Kidney (tissue), 14 donors: Measurements from ENCODE around the gene UEVLD. TPM values are rescaled to one million over a fixed set of nuclear protein-coding genes. Genes with fewer than 3 reads are reported as not detected.
A peak's percentile ranks its signal among the peaks of the same experiment; 100 is the strongest.

Experiments
- DNase-seq, 5 donors: peaks; one replicate each; pipeline ENCODE4 v3.0.0-alpha.2; 2013 to 2020
- FAIRE-seq: peaks from 2 replicates; lab custom pipeline; 2012; peaks lifted over from hg19 to GRCh38; lab: Jason Lieb, UNC
- H3K27ac ChIP-seq, 2 donors: one replicate each; pipeline ENCODE4 v1.7.0; 2013; ENCODE audit warnings: low read depth in 2 of 2, low read length in 2 of 2, inconsistent platforms in 1 of 2
- H3K27me3 ChIP-seq: one replicate; pipeline ENCODE4 v1.7.1; 2013; ENCODE audit warnings: low read length, inconsistent platforms; ENCODE audit not compliant: control insufficient read depth, insufficient read depth
- H3K36me3 ChIP-seq, 3 donors: one replicate each; pipeline versions ENCODE4 v1.7.0 to v1.7.1; 2013; ENCODE audit warnings: low read length in 3 of 3, control low read depth in 1 of 3, inconsistent platforms in 1 of 3; ENCODE audit not compliant: insufficient read depth in 3 of 3, control insufficient read depth in 2 of 3
- H3K4me1 ChIP-seq, 3 donors: one replicate each; pipeline versions ENCODE4 v1.7.0 to v1.7.1; 2013; ENCODE audit warnings: low read length in 3 of 3, inconsistent platforms in 1 of 3, low read depth in 1 of 3; ENCODE audit not compliant: control insufficient read depth in 2 of 3, insufficient read depth in 2 of 3
- H3K4me3 ChIP-seq, 3 donors: one replicate each; pipeline versions ENCODE4 v1.7.0 to v1.8.1; 2013; ENCODE audit warnings: low read length in 3 of 3, control low read depth in 1 of 3, inconsistent platforms in 1 of 3
- H3K9ac ChIP-seq, 3 donors: one replicate each; pipeline versions ENCODE4 v1.7.0 to v1.7.1; 2013; ENCODE audit warnings: low read length in 3 of 3, control low read depth in 1 of 3, inconsistent platforms in 1 of 3
- H3K9me3 ChIP-seq, 3 donors: one replicate each; pipeline versions ENCODE4 v1.7.0 to v1.7.1; 2013; ENCODE audit warnings: low read length in 3 of 3, control low read depth in 1 of 3, inconsistent platforms in 1 of 3; ENCODE audit not compliant: control insufficient read depth in 2 of 3, insufficient read depth in 1 of 3
- intact Hi-C: fragments of 100-400 bp; cut with DNase I; formaldehyde crosslinking; loops from one replicate; pipeline ENCODE4 v1.11.1; 2022
- polyA plus RNA-seq: library from polyadenylated mRNA; stranded (reverse); fragments of 350-450 nt; fragmentation: Illumina TruSeq; extraction: RNeasy Lipid Tissue Mini Kit (QIAGEN cat#74804); gene quantifications from one replicate; pipeline ENCODE4 v1.2.3, GENCODE V29; 2014; ENCODE audit warnings: low read depth, low replicate concordance; ENCODE audit not compliant: insufficient read depth
- total RNA-seq: library from RNA; stranded (reverse); fragmentation: NEBNext Ultra II Directional; extraction: Animal tissue kit (Norgen Biotek cat#: 25700); gene quantifications from one replicate; pipeline ENCODE4 v1.2.1, GENCODE V29; 2021
- TF ChIP-seq, protein P1 (sequence below): IDR thresholded peaks from 3 replicates; pipeline ENCODE4 v1.5.1; 2012; ENCODE audit warnings: mild to moderate bottlenecking, moderate library complexity, borderline replicate concordance; ENCODE audit not compliant: insufficient read depth; ENCODE audit errors: extremely low read depth
- donor health status: control.
- donor health status: control.
- donor health status: control.
- donor health status: control.
- donor health status: control.
- donor health status: DM: yes; HTN: yes; CAD: no.
- donor health status: Normal renal cell carcinoma (clear cell type).

The UEVLD gene
- total and polyA plus RNA-seq, 2 donors from 2014 or later, result 8.0 to 23.1 TPM

DNA sequence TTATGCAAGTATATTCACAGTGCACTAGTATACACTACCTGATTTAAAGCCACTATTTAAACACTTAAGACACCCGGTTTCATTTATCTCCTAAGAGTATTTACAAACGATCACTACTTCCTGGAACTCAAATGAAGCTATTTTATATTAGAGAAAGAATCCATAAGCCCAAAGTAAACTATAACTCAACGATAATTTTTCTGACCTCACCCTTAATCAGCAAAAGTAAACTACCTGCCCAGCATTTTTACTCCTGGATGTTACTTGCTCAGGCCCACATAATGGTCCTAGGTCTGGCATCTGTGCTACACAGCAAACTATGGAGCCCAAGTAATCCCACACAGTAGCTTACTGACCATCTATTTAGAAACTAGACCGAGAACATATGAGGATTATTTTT, 95.2 kb downstream of the UEVLD start:
- TF ChIP-seq, protein P1, sequence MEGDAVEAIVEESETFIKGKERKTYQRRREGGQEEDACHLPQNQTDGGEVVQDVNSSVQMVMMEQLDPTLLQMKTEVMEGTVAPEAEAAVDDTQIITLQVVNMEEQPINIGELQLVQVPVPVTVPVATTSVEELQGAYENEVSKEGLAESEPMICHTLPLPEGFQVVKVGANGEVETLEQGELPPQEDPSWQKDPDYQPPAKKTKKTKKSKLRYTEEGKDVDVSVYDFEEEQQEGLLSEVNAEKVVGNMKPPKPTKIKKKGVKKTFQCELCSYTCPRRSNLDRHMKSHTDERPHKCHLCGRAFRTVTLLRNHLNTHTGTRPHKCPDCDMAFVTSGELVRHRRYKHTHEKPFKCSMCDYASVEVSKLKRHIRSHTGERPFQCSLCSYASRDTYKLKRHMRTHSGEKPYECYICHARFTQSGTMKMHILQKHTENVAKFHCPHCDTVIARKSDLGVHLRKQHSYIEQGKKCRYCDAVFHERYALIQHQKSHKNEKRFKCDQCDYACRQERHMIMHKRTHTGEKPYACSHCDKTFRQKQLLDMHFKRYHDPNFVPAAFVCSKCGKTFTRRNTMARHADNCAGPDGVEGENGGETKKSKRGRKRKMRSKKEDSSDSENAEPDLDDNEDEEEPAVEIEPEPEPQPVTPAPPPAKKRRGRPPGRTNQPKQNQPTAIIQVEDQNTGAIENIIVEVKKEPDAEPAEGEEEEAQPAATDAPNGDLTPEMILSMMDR, result no peak
- intact Hi-C loops, result no loop called here

DNA sequence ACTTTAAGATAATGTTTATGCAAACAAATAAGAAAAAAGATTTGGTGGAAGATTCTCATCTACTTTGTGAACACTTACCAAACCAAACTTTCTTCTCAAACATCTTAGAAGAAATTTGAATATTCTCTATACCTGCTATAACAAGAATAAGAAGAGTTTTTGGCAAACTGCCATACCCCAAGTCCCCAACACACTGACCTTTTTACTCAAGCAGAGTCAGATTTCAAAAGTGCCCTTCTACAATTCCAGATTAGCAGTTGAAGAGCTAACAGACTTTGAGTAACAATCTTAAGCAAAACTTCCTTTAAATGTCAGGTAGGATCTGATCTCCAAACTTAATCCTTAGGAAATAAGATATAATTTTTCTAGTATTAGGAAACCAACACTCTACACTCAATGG, 95.6 kb downstream of the UEVLD start:
- Histone ChIP-seq H3K4me1 (no peaks in the 10 kb centered on the region), H3K27me3 (no peaks in the 10 kb centered on the region), H3K9ac (no peak overlapping the region), H3K4me3 (no peak overlapping the region), H3K27ac (no peak overlapping the region), H3K36me3 (peaks cover 5% of the 10 kb centered on the region in 3 donors), H3K9me3 (no peaks in the 10 kb centered on the region)
- intact Hi-C loops, result no loop called here
- peak in 1 of 5 donors; percentile 12 for DNase-seq
- TF ChIP-seq, protein P1, result no peak
- FAIRE-seq, result no peak

More for the DNA sequence above, 95.2 kb downstream of the UEVLD start:
- DNase-seq (no peak), FAIRE-seq (no peak)
- H3K27me3 ChIP-seq, result no peaks in the 10 kb centered on the region
- no peaks in the 10 kb centered on the region for H3K9me3 ChIP-seq
- no peak overlapping the region for H3K9ac ChIP-seq
- H3K4me3 ChIP-seq, result no peak overlapping the region
- peaks cover 5% of the 10 kb centered on the region in 3 donors for H3K36me3 ChIP-seq
- H3K27ac ChIP-seq, result no peak overlapping the region
- H3K4me1 ChIP-seq, result no peaks in the 10 kb centered on the region

DNA sequence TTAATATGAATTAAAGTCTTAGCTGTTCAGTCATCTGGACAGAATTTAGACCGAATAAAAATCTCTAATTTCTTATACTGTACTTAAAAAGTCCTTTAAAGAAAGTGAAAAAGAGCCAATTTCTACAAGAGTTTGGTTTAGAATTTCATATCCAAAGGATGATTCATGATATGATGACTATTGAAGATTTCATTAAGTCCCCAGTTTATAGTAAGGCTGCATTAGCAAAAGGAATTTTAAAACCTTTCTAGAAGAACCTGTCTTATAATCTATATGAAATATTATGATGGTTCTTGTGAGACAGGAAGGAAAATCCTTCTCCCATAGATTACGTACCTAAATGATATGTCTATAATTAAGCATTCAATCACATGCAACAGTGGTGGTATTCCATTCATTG, 96.6 kb downstream of the UEVLD start:
- intact Hi-C loops, result no loop called here
- Histone ChIP-seq H3K27ac (no peak overlapping the region), H3K4me1 (no peaks in the 10 kb centered on the region), H3K9me3 (no peaks in the 10 kb centered on the region), H3K36me3 (peaks cover 5% of the 10 kb centered on the region in 3 donors), H3K4me3 (no peak overlapping the region), H3K9ac (no peak overlapping the region), H3K27me3 (no peaks in the 10 kb centered on the region)
- DNase-seq (no peak), FAIRE-seq (no peak)
- TF ChIP-seq, protein P1, result no peak

DNA sequence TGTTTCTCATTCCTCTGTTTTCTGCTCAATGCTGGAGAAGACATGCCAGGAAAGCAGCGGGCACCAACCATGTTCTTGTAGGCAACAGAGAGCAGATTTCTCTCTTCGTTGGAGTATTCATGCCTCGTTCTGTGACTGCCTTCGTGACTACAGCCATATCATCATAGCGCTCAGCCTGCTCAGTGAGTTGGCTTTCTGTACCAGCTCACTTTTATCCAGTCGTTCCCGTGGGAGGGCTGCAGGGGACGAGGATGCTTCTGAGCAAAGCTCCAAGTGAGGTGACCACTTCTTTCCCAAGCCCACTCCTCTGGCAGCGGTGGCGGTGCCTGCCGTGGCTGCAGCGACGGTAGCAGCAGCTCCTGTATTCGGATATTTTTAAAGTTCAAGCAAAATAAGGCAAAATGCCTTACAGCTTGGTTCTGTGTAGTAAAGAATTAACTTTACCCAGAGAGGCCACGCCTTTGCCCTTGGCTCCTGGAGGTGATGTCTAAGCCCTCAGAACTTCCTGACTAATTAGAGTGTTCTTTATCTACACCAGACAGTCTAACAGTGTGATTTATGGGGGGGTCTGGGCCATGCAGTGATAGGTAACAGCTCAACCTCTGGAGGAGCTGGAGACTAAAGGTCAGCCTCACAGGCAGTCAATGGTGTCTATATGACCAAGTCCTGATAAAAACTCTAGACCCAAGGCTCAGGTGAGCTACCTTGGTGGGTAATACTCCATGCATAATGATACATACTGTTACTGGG, 97.6 kb downstream of the UEVLD start:
- peaks cover 3 to 5% (median 5%) of the 10 kb centered on the region in 3 donors for H3K36me3 ChIP-seq
- H3K9me3 ChIP-seq, result no peaks in the 10 kb centered on the region
- intact Hi-C loops, result no loop called here
- no peaks in the 10 kb centered on the region for H3K4me1 ChIP-seq
- DNase-seq, result no peak
- no peak for FAIRE-seq
- H3K27ac ChIP-seq, result no peak overlapping the region
- no peak overlapping the region for H3K4me3 ChIP-seq
- H3K27me3 ChIP-seq, result no peaks in the 10 kb centered on the region
- TF ChIP-seq, protein P1, result no peak
- no peak overlapping the region for H3K9ac ChIP-seq
